OCI-LY1 (cell line): ENCODE data around the gene LMF1.

ENCODE experiments used
- H2AFZ ChIP-seq: fragments of 200-600 bp; sonication (generic), shearing (Covaris generic); 2 replicates; pipeline ENCODE4 v1.6.0; 2014; ENCODE audit warnings: antibody characterized with exemption, mild to moderate bottlenecking, low read length
- H3F3A ChIP-seq: fragments of 200-600 bp; sonication (generic), shearing (Covaris generic); 2 replicates; pipeline ENCODE4 v1.6.0; 2014; ENCODE audit warnings: mild to moderate bottlenecking, antibody characterized with exemption, low read length, moderate library complexity; ENCODE audit not compliant: insufficient read depth
- H3K27ac ChIP-seq: fragments of 200-600 bp; sonication (generic); 2 replicates; pipeline ENCODE4 v1.5.1; 2014; ENCODE audit warnings: low read length, mixed run types, mild to moderate bottlenecking, low read depth; ENCODE audit not compliant: poor library complexity, severe bottlenecking
- H3K27me3 ChIP-seq: fragments of 200-600 bp; sonication (generic); 2 replicates; pipeline ENCODE4 v1.6.0; 2014; ENCODE audit warnings: antibody characterized with exemption, mild to moderate bottlenecking, low read length, moderate library complexity; ENCODE audit not compliant: insufficient read depth
- H3K36me3 ChIP-seq: fragments of 200-600 bp; sonication (generic); 2 replicates; pipeline ENCODE4 v1.6.1; 2014; ENCODE audit warnings: mild to moderate bottlenecking, antibody characterized with exemption, low read length, moderate library complexity, mixed read lengths; ENCODE audit not compliant: insufficient read depth
- H3K4me1 ChIP-seq: fragments of 200-600 bp; sonication (generic); 2 replicates; pipeline ENCODE4 v1.5.1; 2014; ENCODE audit warnings: mild to moderate bottlenecking, low read length, moderate library complexity; ENCODE audit not compliant: insufficient read depth, severe bottlenecking
- H3K4me2 ChIP-seq: fragments of 200-600 bp; sonication (generic), shearing (Covaris generic); 2 replicates; pipeline ENCODE4 v1.6.1; 2014; ENCODE audit warnings: low read length
- H3K4me3 ChIP-seq: fragments of 200-600 bp; sonication (generic); 2 replicates; pipeline ENCODE4 v1.5.1; 2014; ENCODE audit warnings: low read length, low read depth, mild to moderate bottlenecking, mixed read lengths; ENCODE audit not compliant: poor library complexity, severe bottlenecking
- H3K79me2 ChIP-seq: fragments of 200-600 bp; shearing (Covaris generic); 2 replicates; pipeline ENCODE4 v1.6.1; 2016; ENCODE audit warnings: mixed run types, low read length, mixed read lengths; ENCODE audit not compliant: insufficient read depth
- H3K9ac ChIP-seq: fragments of 200-600 bp; sonication (generic), shearing (Covaris generic); 2 replicates; pipeline ENCODE4 v1.6.1; 2014; ENCODE audit warnings: mild to moderate bottlenecking, low read length, mixed read lengths
- H3K9me2 ChIP-seq: fragments of 200-600 bp; sonication (generic), shearing (Covaris generic); 2 replicates; pipeline ENCODE4 v1.6.1; 2014; ENCODE audit warnings: low read depth, mild to moderate bottlenecking, low read length, mixed read lengths
- H3K9me3 ChIP-seq: fragments of 200-600 bp; shearing (Covaris generic); 2 replicates; pipeline ENCODE4 v1.6.1; 2014; ENCODE audit warnings: low read length, mixed read lengths
- H4K20me1 ChIP-seq: fragments of 200-600 bp; sonication (generic), shearing (Covaris generic); 2 replicates; pipeline ENCODE4 v1.6.0; 2016; ENCODE audit warnings: mild to moderate bottlenecking, low read length; ENCODE audit not compliant: insufficient read depth
- EZH2 ChIP-seq: fragments of 200-600 bp; sonication (generic), shearing (Covaris generic); IDR thresholded peaks from 2 replicates; pipeline ENCODE4 v1.8.0; 2017; ENCODE audit warnings: borderline replicate concordance, mixed run types, mild to moderate bottlenecking, antibody characterized with exemption, low read length, moderate library complexity, mixed read lengths
- TF ChIP-seq, protein P1 (sequence below): fragments of 200-600 bp; sonication (generic), shearing (Covaris generic); IDR thresholded peaks from 2 replicates; pipeline ENCODE4 v1.5.1; 2017; ENCODE audit warnings: mild to moderate bottlenecking, antibody characterized with exemption, low read length, moderate library complexity, mixed read lengths

LMF1 gene

DNA sequence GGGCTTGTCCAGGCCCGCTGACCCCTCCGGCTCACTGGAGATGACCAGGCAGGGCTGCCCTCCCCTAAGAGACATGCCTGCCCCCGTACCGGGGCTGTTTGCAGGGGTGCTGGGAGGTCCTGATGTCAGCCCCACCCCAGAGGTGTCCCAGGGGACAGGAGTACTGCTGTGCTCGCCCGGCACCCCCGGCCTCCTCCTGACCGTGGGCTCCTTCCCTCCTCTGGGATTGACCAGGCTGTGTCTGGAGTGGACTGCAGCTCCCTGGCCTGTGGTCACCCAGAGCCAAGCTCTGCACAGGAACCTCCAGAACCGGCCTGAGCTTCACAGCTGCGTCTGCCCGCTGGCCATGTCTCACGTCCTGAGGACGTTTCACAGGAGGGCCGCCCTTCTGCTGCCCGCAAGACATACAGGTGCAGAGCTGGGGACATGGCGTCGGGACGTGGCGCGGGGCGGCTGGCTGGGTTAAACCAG, 53.2 kb downstream of the LMF1 start:
- no peaks in the 10 kb centered on the region for H3K9me2 ChIP-seq

DNA sequence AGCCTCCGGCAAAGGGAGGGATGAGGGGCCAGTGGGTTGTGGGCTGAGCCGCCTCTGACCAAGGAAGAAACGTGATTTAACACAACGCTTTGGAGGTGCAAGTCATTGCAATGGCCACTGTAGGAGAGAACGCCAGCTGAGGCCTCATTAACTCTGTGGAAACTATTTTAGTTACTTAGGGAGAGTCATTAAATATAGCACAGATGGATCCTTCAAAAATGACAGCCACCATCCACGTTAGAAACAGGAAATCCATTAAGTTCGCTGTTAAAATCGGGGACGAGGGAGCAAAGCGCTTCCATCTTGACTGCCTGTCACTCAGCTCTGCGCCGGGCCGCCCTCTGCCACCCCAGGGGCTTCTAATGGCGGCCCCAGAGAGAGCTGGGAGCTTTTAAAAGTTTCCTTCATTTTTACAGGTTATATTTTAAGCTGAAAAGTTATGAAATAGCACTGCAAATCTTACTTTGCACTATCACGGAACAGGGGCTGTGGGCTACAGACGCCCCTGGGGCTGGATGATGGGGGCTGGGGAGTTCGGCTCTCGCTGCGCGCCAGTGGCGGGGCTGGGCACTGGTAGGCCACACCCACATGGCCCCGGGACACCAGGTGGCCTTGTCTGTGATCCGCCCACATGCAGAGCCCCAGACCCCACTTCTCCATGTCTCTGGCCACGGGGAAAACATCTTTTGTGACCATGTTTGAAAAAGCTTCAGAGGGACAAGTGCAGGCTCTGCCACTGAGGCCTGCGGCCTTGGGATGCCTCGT, 54.6 kb downstream of the LMF1 start:
- Histone ChIP-seq H3K36me3 (no peaks in the 10 kb centered on the region), H2AFZ (no peak overlapping the region), H3K9me3 (no peaks in the 10 kb centered on the region), H3K27ac (no peak overlapping the region), H3K9me2 (no peaks in the 10 kb centered on the region), H3F3A (no peaks in the 10 kb centered on the region), H3K4me3 (no peak overlapping the region), H3K79me2 (no peaks in the 10 kb centered on the region), H3K27me3 (no peaks in the 10 kb centered on the region), H4K20me1 (no peaks in the 10 kb centered on the region), H3K4me1 (no peaks in the 10 kb centered on the region), H3K9ac (no peak overlapping the region), H3K4me2 (no peak overlapping the region)
- TF ChIP-seq, protein P1, sequence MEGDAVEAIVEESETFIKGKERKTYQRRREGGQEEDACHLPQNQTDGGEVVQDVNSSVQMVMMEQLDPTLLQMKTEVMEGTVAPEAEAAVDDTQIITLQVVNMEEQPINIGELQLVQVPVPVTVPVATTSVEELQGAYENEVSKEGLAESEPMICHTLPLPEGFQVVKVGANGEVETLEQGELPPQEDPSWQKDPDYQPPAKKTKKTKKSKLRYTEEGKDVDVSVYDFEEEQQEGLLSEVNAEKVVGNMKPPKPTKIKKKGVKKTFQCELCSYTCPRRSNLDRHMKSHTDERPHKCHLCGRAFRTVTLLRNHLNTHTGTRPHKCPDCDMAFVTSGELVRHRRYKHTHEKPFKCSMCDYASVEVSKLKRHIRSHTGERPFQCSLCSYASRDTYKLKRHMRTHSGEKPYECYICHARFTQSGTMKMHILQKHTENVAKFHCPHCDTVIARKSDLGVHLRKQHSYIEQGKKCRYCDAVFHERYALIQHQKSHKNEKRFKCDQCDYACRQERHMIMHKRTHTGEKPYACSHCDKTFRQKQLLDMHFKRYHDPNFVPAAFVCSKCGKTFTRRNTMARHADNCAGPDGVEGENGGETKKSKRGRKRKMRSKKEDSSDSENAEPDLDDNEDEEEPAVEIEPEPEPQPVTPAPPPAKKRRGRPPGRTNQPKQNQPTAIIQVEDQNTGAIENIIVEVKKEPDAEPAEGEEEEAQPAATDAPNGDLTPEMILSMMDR: no peak
- no peak for TF ChIP-seq EZH2

More for the DNA sequence above, 53.2 kb downstream of the LMF1 start:
- Histone ChIP-seq H3K27ac (no peak overlapping the region), H3K9ac (no peak overlapping the region), H3K9me3 (no peaks in the 10 kb centered on the region), H3K4me1 (no peaks in the 10 kb centered on the region), H3K27me3 (no peaks in the 10 kb centered on the region), H3K4me2 (no peak overlapping the region), H3K79me2 (no peaks in the 10 kb centered on the region), H3K4me3 (no peak overlapping the region), H3K36me3 (no peaks in the 10 kb centered on the region), H3F3A (no peaks in the 10 kb centered on the region), H4K20me1 (no peaks in the 10 kb centered on the region), H2AFZ (no peak overlapping the region)
- TF ChIP-seq, protein P1: no peak
- no peak for TF ChIP-seq EZH2

DNA sequence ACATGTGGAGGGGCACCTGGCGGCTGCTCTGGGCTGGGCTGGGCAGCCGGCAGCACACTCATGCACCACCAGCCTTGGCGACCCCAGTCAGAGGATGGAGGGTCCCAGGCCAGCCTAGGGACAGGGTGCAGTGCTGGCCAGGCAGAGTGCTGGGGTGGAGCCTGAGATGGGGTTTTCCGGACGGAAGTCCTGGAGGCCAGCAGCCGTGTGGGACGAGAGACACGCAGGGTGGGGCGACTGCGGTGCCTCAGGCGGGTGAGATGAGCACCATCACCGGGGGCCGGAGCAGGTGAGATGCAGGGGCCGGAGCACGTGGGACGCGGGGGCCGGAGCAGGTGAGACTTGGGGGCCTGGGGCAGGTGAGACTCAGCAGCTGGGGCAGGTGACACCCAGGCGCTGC, 55.2 kb downstream of the LMF1 start:
- no peaks in the 10 kb centered on the region for H3K4me1 ChIP-seq

More for the DNA sequence above, 55.2 kb downstream of the LMF1 start:
- Histone ChIP-seq H3K79me2 (no peaks in the 10 kb centered on the region), H3K4me3 (no peak overlapping the region), H3K36me3 (no peaks in the 10 kb centered on the region), H4K20me1 (no peaks in the 10 kb centered on the region), H3K27me3 (no peaks in the 10 kb centered on the region), H3K4me2 (no peak overlapping the region), H2AFZ (no peak overlapping the region), H3K9me3 (no peaks in the 10 kb centered on the region), H3K27ac (no peak overlapping the region), H3K9me2 (no peaks in the 10 kb centered on the region), H3K9ac (no peak overlapping the region), H3F3A (no peaks in the 10 kb centered on the region)
- TF ChIP-seq, protein P1: no peak
- TF ChIP-seq EZH2: no peak
